Adrenal gland (tissue), 12 donors: ENCODE data around the gene RNF112. TPM values are rescaled to one million over a fixed set of nuclear protein-coding genes. Genes with fewer than 3 reads are reported as not detected.

Experiments
- DNase-seq, 7 donors: peaks; one replicate each; pipeline ENCODE4 v3.0.0-alpha.2; 2019 to 2020
- H3K27ac ChIP-seq, 5 donors: fragments of 200-600 bp; sonication (generic) in 4 of 5; 1 replicate in 3 of 5; 2 replicates in 2 of 5; pipeline versions ENCODE4 v1.5.1 to v1.8.0; 2016 to 2020; ENCODE audit warnings: mild to moderate bottlenecking in 1 of 5
- H3K27me3 ChIP-seq: fragments of 200-600 bp; 2 replicates; pipeline ENCODE4 v1.8.0; 2021
- H3K36me3 ChIP-seq, 2 donors: fragments of 200-600 bp; replicated peaks in 1 of 2; 1 replicate in 1 of 2; 2 replicates in 1 of 2; pipeline versions ENCODE4 v1.5.1 to v1.8.0; 2018 to 2022
- H3K4me1 ChIP-seq, 2 donors: fragments of 200-600 bp; replicated peaks in 1 of 2; 1 replicate in 1 of 2; 2 replicates in 1 of 2; pipeline versions ENCODE4 v1.5.1 to v1.8.0; 2018 to 2021
- H3K4me3 ChIP-seq, 4 donors: fragments of 200-600 bp; sonication (generic) in 3 of 4; one replicate each; pipeline ENCODE4 v1.5.1; 2016 to 2018
- H3K9me3 ChIP-seq, 3 donors: fragments of 200-600 bp; sonication (generic) in 1 of 3; replicated peaks in 1 of 3; 1 replicate in 2 of 3; 2 replicates in 1 of 3; pipeline versions ENCODE4 v1.5.1 to v1.8.0; 2016 to 2021
- POLR2A ChIP-seq, 2 donors: fragments of 450-650 bp; IDR thresholded peaks; one replicate each; pipeline ENCODE4 v1.6.1; 2017; ENCODE audit warnings: antibody characterized with exemption in 2 of 2, mild to moderate bottlenecking in 2 of 2, moderate library complexity in 1 of 2
- WGBS, 4 donors: extraction: QIAGEN DNeasy Blood & Tissue Kit in 2 of 4; methylation state at CpG; one replicate each; pipeline versions ENCODE4 v1.1.5 to v1.1.7; 2013 to 2017; 5-methylcytosine and 5-hydroxymethylcytosine counted together
- intact Hi-C, 2 donors: fragments of 100-400 bp; cut with DNase I; formaldehyde crosslinking; loops; one replicate each; pipeline versions ENCODE4 v1.14.1 to v1.15.0; 2022 to 2023
- polyA plus RNA-seq, 3 donors: library from polyadenylated mRNA; stranded (reverse); fragments of 200-250 nt in 2 of 3; fragments of 350-450 nt in 1 of 3; fragmentation: Illumina TruSeq in 1 of 3; extraction: RNeasy Lipid Tissue Mini Kit (QIAGEN cat#74804) in 1 of 3; gene quantifications; one replicate each; pipeline ENCODE4 v1.2.3, GENCODE V29; 2013 to 2014
- total RNA-seq, 9 donors: library from RNA; depleted of rRNA in 4 of 9; stranded (reverse); fragments of >200 nt in 4 of 9; fragments of 120-200 nt in 1 of 9; fragmentation: NEBNext Ultra II Directional in 1 of 9; extraction: Animal tissue kit (Norgen Biotek cat#: 25700) in 1 of 9; gene quantifications; one replicate each; pipeline versions ENCODE4 v1.1.0 to v1.2.4, GENCODE V29; 2013 to 2023
- TF ChIP-seq, protein P1 (sequence below), 6 experiments: fragments of 450-650 bp in 4 of 6; fragments of 200-600 bp in 2 of 6; sonication (generic) in 1 of 6; IDR thresholded peaks; 1 replicate in 5 of 6; 2 replicates in 1 of 6; pipeline versions ENCODE4 v1.5.1 to v1.8.0; 2016 to 2021; ENCODE audit warnings: antibody characterized with exemption in 6 of 6, mild to moderate bottlenecking in 2 of 6, moderate library complexity in 1 of 6
- donor health status: healthy with polysubstance abuse.
- donor health status: Bipolar disorder and iron deficiency.
- donor health status: DM: yes; HTN: yes; CAD: no.
- donor health status: DM: no; HTN: no; CAD: no.
- donor health status: DM: no; HTN: no; CAD: no.
- donor health status: DM: yes; HTN: yes; CAD: no.

The RNF112 gene
- total and polyA plus RNA-seq, 12 donors: 0.88 to 35.6 (median 2.3) TPM; not detected in 1

GRCh38 chr17:19412984-19413383 is 2.0 kb downstream of the RNF112 start:
- 88 to 94% (median 91%) methylated on average over 6 to 12 of the region's 12 CpGs for WGBS, 4 donors
- H3K4me3 ChIP-seq: no peak overlapping the region
- TF ChIP-seq, protein P1, sequence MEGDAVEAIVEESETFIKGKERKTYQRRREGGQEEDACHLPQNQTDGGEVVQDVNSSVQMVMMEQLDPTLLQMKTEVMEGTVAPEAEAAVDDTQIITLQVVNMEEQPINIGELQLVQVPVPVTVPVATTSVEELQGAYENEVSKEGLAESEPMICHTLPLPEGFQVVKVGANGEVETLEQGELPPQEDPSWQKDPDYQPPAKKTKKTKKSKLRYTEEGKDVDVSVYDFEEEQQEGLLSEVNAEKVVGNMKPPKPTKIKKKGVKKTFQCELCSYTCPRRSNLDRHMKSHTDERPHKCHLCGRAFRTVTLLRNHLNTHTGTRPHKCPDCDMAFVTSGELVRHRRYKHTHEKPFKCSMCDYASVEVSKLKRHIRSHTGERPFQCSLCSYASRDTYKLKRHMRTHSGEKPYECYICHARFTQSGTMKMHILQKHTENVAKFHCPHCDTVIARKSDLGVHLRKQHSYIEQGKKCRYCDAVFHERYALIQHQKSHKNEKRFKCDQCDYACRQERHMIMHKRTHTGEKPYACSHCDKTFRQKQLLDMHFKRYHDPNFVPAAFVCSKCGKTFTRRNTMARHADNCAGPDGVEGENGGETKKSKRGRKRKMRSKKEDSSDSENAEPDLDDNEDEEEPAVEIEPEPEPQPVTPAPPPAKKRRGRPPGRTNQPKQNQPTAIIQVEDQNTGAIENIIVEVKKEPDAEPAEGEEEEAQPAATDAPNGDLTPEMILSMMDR (IDR thresholded peaks at IDR 0.05): no peak
- TF ChIP-seq POLR2A (IDR thresholded peaks at IDR 0.05): no peak
- H3K9me3 ChIP-seq: no peaks in the 10 kb centered on the region
- intact Hi-C loops: no loop called here
- no peak for DNase-seq
- H3K36me3 ChIP-seq: no peaks in the 10 kb centered on the region
- no peak overlapping the region for H3K27ac ChIP-seq
- no peaks in the 10 kb centered on the region for H3K27me3 ChIP-seq
- H3K4me1 ChIP-seq: no peaks in the 10 kb centered on the region

- WGBS, 4 donors: 78 to 100% (median 85%) methylated on average over 2 to 5 of the region's 5 CpGs
- intact Hi-C loops: no loop called here
- TF ChIP-seq POLR2A (IDR thresholded peaks at IDR 0.05): no peak
- TF ChIP-seq, protein P1 (IDR thresholded peaks at IDR 0.05): no peak
- DNase-seq: no peak
- H3K27me3 ChIP-seq: no peaks in the 10 kb centered on the region
- H3K9me3 ChIP-seq: no peaks in the 10 kb centered on the region
- H3K4me1 ChIP-seq: no peaks in the 10 kb centered on the region
- no peak overlapping the region for H3K4me3 ChIP-seq
- no peak overlapping the region for H3K27ac ChIP-seq
- H3K36me3 ChIP-seq: no peaks in the 10 kb centered on the region
Measured at GRCh38 chr17:19413761-19414160, 2.7 kb downstream of the RNF112 start.

DNA sequence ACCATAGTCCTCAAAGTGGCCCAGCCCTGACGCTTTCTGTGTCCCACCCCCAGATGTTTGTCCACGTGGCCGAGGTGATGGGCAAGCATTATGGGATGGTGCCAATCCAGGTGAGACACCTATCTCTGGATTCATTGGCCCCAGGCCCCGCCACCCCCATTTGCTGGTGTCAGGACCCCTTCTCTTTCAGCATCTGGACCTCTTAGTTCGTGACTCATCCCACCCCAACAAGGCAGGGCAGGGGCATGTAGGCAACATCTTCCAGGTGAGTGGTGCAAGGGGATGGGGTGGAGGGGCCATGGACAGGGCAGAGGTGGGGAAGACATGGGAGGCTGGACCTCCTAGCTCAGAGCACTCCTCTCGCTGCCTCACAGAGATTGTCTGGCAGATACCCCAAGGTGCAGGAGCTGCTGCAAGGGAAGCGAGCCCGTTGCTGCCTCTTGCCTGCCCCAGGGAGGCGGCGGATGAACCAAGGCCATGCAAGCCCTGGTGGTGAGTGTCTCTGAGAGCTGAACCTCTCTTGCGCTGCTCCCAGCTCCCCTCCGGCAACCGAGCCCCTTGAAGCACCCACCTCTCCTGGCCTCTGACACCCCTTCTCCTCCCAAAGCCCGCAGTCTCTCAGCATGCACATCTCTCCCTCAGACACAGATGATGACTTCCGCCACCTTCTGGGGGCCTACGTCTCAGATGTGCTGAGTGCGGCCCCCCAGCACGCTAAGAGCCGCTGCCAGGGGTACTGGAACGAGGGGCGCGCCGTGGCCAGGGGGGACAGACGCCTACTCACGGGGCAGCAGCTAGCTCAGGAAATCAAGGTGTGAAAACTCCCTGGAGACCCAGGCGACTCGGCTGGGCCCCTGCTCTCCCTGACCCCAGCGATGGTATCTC is 3.6 kb downstream of the RNF112 start:
- Histone ChIP-seq H3K4me3 (no peak overlapping the region), H3K9me3 (no peaks in the 10 kb centered on the region), H3K27me3 (no peaks in the 10 kb centered on the region), H3K27ac (no peak overlapping the region), H3K36me3 (no peaks in the 10 kb centered on the region), H3K4me1 (no peaks in the 10 kb centered on the region)
- intact Hi-C loops: no loop called here
- no peak for TF ChIP-seq POLR2A (IDR thresholded peaks at IDR 0.05)
- TF ChIP-seq, protein P1 (IDR thresholded peaks at IDR 0.05): no peak
- no peak for DNase-seq
- WGBS, 4 donors: 79 to 85% (median 82%) methylated on average over 12 to 28 of the region's 28 CpGs

- DNase-seq: no peak
- TF ChIP-seq POLR2A (IDR thresholded peaks at IDR 0.05): no peak
- TF ChIP-seq, protein P1 (IDR thresholded peaks at IDR 0.05): no peak
- Histone ChIP-seq H3K4me1 (no peaks in the 10 kb centered on the region), H3K36me3 (no peaks in the 10 kb centered on the region), H3K27ac (no peak overlapping the region), H3K27me3 (no peaks in the 10 kb centered on the region), H3K4me3 (no peak overlapping the region), H3K9me3 (no peaks in the 10 kb centered on the region)
- intact Hi-C loops: no loop called here
- WGBS, 4 donors: 69 to 78% (median 76%) methylated on average over 11 to 13 of the region's 13 CpGs
Measured at GRCh38 chr17:19415311-19415710, 4.3 kb downstream of the RNF112 start.
